ENCODE data around the gene NKIRAS1.
"Not testable (repeated sequence)": the region's sequence is repeated elsewhere in the genome, so short reads cannot be mapped to it uniquely, and the experiment has no call there.

The NKIRAS1 gene

DNA sequence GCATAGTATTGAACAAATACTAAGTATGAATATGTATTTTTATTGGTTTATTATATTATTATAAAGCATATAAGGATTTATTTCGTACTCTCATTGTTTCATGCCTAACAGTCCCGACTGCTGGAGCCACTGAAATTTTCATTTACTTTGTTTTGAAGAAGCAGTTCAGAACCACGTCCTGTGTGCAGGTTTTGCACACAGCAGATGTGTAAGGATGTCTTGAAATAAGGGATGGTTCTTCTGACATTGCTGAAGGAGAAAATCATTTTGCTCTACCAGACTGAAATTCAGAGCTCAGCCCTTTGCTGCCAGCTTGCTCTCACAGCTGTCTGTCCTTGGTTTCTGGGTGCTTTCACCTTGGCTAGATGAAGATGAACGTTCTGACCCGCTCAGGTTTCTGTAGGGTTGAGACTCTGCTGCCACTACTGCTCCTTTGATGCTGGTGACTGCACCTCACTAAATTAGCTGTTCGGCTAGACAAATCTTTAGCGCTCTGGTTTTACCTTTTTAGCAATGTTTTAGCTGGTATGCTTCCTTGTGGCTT is 56.9 kb downstream of the NKIRAS1 start:
- no peaks in the 10 kb centered on the region for H3K9me3 ChIP-seq (ENCODE audit: severe bottlenecking)
- no peak for DNase-seq
- no peak overlapping the region for H3K27ac ChIP-seq
- H3K4me3 ChIP-seq (ENCODE audit: low read depth, low read length): no peak overlapping the region
- TF ChIP-seq, protein P1, sequence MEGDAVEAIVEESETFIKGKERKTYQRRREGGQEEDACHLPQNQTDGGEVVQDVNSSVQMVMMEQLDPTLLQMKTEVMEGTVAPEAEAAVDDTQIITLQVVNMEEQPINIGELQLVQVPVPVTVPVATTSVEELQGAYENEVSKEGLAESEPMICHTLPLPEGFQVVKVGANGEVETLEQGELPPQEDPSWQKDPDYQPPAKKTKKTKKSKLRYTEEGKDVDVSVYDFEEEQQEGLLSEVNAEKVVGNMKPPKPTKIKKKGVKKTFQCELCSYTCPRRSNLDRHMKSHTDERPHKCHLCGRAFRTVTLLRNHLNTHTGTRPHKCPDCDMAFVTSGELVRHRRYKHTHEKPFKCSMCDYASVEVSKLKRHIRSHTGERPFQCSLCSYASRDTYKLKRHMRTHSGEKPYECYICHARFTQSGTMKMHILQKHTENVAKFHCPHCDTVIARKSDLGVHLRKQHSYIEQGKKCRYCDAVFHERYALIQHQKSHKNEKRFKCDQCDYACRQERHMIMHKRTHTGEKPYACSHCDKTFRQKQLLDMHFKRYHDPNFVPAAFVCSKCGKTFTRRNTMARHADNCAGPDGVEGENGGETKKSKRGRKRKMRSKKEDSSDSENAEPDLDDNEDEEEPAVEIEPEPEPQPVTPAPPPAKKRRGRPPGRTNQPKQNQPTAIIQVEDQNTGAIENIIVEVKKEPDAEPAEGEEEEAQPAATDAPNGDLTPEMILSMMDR (IDR thresholded peaks at IDR 0.05; ENCODE audit: low read depth, low read length): no peak
- H3K36me3 ChIP-seq: no peaks in the 10 kb centered on the region
- no peaks in the 10 kb centered on the region for H3K27me3 ChIP-seq (ENCODE audit: insufficient read depth, low read depth, severe bottlenecking)

DNA sequence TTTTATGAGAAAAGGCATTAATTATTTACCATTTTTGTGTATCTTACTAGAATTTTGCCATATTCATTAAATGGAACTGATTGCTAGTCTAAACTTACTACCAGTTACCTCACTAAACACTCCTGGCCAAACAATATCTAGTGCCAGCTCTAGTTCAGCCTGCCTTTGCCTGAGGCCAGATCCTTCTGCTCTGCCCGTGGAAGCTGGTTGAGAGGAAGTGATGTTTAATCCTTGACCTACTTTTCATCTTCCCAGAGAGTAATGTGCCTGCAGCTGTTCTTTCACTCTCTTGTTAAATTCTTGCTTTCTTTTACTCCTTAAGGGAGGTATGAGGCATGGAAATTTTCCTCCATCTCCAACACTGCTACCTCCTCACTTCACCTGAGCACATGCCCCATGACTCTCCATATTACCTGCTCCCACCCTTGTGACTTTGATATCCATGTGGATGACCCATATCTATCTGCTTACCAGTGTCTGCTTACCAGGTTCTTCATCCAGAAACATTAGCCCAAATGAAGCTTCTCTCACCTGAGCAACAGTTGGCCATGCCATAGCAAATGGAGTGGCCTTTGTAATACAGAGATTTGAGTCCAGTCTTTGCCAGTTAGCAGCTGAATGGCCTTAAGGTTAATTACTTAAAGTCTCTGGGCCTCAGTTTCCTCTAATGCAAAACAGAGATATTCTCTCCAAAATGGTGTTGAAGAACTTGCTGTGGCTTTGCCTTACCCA is 57.6 kb downstream of the NKIRAS1 start:
- peak; percentile 15 for DNase-seq

DNA sequence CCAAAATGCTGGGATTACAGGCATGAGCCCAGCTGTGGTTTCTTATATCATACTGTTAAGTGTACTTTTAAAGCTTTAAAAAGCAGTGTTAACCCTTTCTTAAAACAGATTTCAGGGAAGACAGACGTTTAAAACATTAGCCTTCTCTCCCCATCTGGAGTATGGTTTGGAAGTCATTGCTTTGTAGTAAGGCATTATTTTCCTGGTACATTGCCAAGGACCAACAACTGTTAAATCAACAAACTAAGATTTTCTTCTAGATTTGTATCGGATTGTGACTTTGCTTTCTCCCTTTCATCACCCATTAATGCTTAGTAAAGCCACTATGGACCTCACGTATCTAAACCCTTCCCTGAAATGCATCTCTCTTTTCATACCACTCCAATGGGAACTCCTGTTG is 60.5 kb downstream of the NKIRAS1 start:
- Histone ChIP-seq H3K9me3 (ENCODE audit: severe bottlenecking) (no peaks in the 10 kb centered on the region), H3K36me3 (peaks cover 8% of the 10 kb centered on the region), H3K27ac (no peak overlapping the region), H3K27me3 (ENCODE audit: insufficient read depth, low read depth, severe bottlenecking) (no peaks in the 10 kb centered on the region), H3K4me3 (ENCODE audit: low read depth, low read length) (no peak overlapping the region)
- TF ChIP-seq, protein P1 (IDR thresholded peaks at IDR 0.05; ENCODE audit: low read depth, low read length): no peak
- DNase-seq: no peak

More for the DNA sequence above, 57.6 kb downstream of the NKIRAS1 start:
- Histone ChIP-seq H3K27me3 (ENCODE audit: insufficient read depth, low read depth, severe bottlenecking) (no peaks in the 10 kb centered on the region), H3K4me3 (ENCODE audit: low read depth, low read length) (no peak overlapping the region), H3K36me3 (no peaks in the 10 kb centered on the region), H3K9me3 (ENCODE audit: severe bottlenecking) (no peaks in the 10 kb centered on the region), H3K27ac (no peak overlapping the region)
- TF ChIP-seq, protein P1 (IDR thresholded peaks at IDR 0.05; ENCODE audit: low read depth, low read length): no peak

DNA sequence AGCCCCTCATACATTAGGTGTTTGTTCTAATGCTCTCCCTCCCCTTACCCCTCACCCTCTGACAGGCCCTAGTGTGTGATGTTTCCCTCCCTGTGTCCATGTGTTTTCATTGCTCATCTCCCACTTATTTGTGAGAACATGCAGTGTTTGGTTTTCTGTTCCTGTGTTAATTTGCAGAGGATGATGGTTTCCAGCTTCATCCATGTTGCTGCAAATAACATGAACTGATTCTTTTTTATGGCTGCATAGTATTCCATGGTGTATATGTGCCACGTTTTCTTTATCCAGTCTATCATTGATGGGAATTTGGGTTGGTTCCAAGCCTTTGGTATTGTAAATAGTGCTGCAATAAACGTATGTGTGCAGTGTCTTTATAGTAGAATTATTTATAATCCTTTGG is 67.3 kb downstream of the NKIRAS1 start:
- H3K27ac ChIP-seq; DNase-seq; H3K4me3 ChIP-seq (ENCODE audit: low read depth, low read length); H3K36me3 ChIP-seq; H3K9me3 ChIP-seq (ENCODE audit: severe bottlenecking); H3K27me3 ChIP-seq (ENCODE audit: insufficient read depth, low read depth, severe bottlenecking): not testable (repeated sequence)

DNA sequence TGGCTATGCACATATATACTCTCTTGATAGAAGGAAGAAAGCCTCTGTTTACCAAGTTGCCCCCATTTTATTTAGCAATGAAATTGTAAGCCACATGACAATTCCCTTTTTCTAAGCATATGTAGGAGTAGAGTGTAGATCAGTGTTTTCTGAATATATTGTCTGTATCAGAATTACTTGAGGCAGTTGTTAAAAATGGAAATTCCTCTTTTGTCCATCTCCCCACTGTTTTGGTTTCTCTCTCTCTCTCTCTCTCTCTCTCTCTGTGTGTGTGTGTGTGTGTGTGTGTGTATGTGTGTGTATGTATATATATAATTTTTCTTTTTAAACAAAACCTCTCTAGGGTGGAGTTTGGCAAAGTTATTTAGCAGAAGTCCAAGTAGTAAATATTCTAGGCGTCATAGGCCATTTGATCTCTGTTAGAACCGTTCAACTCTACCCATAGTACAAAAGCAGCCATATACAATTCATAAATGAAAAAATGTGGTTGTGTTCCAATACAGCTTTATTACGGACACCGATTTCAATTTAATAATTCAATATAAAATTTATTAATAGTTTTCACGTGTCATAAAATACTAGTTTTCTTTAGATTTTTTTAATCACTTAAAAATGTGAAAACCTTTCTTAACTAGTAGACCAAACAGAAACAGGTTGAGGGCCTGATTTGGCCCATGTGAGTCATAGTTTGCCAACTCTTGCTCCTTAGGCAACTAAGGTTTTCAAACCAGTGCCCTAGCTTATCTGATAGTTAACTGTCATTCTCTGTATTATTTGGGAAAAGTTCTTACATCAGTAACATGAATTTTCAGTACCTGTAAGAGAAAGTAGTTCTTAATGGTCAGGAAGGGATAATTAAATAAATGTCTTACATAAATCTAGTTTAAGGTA is 71.2 kb downstream of the NKIRAS1 start:
- H3K36me3 ChIP-seq: no peaks in the 10 kb centered on the region
- H3K4me3 ChIP-seq (ENCODE audit: low read depth, low read length): no peak overlapping the region
- H3K9me3 ChIP-seq (ENCODE audit: severe bottlenecking): no peaks in the 10 kb centered on the region
- no peaks in the 10 kb centered on the region for H3K27me3 ChIP-seq (ENCODE audit: insufficient read depth, low read depth, severe bottlenecking)
- H3K27ac ChIP-seq: no peak overlapping the region
- DNase-seq: no peak
- TF ChIP-seq, protein P1 (IDR thresholded peaks at IDR 0.05; ENCODE audit: low read depth, low read length): no peak

DNA sequence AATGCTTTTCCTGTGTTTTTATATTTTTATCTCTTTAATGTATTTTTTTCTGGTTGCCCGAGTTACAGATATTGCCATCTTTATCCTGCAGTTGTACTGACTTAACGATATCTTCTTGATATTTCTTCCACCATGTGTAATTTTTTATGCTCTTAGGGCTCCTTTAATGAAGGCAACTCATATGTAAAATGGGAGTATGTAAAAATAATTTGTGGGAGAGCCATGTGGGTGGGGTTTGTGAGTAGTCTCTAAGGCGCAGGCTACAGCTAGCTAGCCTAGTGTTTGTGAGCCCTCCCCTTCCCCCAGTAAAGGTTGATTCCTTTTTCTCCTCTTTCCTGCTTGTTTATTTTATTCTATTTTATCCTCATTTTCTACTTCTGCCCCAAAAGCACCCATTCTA is 72.9 kb downstream of the NKIRAS1 start:
- TF ChIP-seq, protein P1 (IDR thresholded peaks at IDR 0.05; ENCODE audit: low read depth, low read length): no peak
- Histone ChIP-seq H3K36me3 (no peaks in the 10 kb centered on the region), H3K4me3 (ENCODE audit: low read depth, low read length) (no peak overlapping the region), H3K27ac (no peak overlapping the region), H3K27me3 (ENCODE audit: insufficient read depth, low read depth, severe bottlenecking) (no peaks in the 10 kb centered on the region), H3K9me3 (ENCODE audit: severe bottlenecking) (no peaks in the 10 kb centered on the region)
- DNase-seq: no peak

Data from WERI-Rb-1 (cell line).